RWPE1 (cell line): ENCODE results near the gene MACO1.

Source experiments
- CTCF ChIA-PET: fragments of 350-600 bp; sonication (Branson Sonifier 250); formaldehyde crosslinking; extraction: SDS; loops from one replicate; lab custom pipeline; 2021; lab: Yijun Ruan, JAX
- POLR2A ChIA-PET: fragments of 400-600 bp; formaldehyde crosslinking; extraction: SDS; loops from one replicate; lab custom pipeline; 2020; ENCODE audit warnings: antibody characterized with exemption; ENCODE audit not compliant: low non-redundant PET; lab: Yijun Ruan, JAX
- DNase-seq: peaks from one replicate; pipeline ENCODE4 v3.0.0; 2012; ENCODE audit warnings: low spot score
- H3K27ac ChIP-seq: fragments of 450-650 bp; 2 replicates; pipeline ENCODE4 v1.5.1; 2017
- TF ChIP-seq, protein P1 (sequence below): fragments of 450-650 bp; conservative IDR thresholded peaks from 2 replicates; pipeline ENCODE4 v1.5.1; 2017; ENCODE audit warnings: low read depth, mild to moderate bottlenecking

Gene MACO1

GRCh38 chr1:25543425-25544242 is 112.9 kb downstream of the MACO1 start, which contains the start of gene LDLRAP1:
Gene LDLRAP1, plus strand, starts transcription at chr1:25543606. Its CDS starts 93 bp downstream, at chr1:25543699.
- DNase-seq: peak; percentile 88
- H3K27ac ChIP-seq: peak within 1 kb of the TSS; percentile 75
- CTCF ChIA-PET: interaction anchor here (0.7 kb wide), 1 partner anchor 11 kb away, joined by 4 read pairs; no protein-coding TSS in a partner anchor
- POLR2A ChIA-PET: interaction anchor here (0.7 kb wide), 1 partner anchor 21 kb away, joined by 4 read pairs; no protein-coding TSS in a partner anchor
- TF ChIP-seq, protein P1, sequence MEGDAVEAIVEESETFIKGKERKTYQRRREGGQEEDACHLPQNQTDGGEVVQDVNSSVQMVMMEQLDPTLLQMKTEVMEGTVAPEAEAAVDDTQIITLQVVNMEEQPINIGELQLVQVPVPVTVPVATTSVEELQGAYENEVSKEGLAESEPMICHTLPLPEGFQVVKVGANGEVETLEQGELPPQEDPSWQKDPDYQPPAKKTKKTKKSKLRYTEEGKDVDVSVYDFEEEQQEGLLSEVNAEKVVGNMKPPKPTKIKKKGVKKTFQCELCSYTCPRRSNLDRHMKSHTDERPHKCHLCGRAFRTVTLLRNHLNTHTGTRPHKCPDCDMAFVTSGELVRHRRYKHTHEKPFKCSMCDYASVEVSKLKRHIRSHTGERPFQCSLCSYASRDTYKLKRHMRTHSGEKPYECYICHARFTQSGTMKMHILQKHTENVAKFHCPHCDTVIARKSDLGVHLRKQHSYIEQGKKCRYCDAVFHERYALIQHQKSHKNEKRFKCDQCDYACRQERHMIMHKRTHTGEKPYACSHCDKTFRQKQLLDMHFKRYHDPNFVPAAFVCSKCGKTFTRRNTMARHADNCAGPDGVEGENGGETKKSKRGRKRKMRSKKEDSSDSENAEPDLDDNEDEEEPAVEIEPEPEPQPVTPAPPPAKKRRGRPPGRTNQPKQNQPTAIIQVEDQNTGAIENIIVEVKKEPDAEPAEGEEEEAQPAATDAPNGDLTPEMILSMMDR: no peak

DNA sequence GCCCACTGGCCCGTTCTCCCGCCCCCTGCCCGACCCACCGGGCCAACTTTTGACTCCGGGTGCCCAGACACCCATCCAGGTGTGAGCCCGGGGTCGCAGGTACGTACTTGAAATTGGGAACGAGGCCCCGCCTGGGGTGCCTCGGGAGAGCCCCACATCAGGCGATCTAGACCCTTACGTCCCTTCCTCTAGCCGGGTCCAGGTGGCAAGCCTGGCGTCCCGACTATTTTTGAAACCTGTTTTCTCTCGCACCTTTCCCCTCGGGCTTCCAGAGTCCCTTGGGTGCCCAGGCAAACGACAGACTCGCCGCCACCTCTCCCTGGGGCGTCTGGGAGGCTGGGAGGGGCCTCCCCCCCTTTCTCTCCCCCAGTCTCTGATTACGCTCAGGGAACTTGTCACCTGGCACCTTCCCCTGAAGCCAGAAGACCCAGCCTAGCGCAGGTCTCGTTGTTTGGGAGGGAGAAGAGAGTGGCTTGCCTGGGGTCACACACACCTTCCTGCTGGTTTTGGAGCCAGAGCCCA is 113.6 kb downstream of the MACO1 start:
- POLR2A ChIA-PET: interaction anchor here (0.6 to 0.7 kb wide), 3 partner anchors 13 to 994 kb away, joined by 3 to 4 read pairs (median 4); no protein-coding TSS in a partner anchor
- CTCF ChIA-PET: no interaction called here
- TF ChIP-seq, protein P1: no peak
- peak overlapping the region; percentile 75 for H3K27ac ChIP-seq
- DNase-seq: no peak

DNA sequence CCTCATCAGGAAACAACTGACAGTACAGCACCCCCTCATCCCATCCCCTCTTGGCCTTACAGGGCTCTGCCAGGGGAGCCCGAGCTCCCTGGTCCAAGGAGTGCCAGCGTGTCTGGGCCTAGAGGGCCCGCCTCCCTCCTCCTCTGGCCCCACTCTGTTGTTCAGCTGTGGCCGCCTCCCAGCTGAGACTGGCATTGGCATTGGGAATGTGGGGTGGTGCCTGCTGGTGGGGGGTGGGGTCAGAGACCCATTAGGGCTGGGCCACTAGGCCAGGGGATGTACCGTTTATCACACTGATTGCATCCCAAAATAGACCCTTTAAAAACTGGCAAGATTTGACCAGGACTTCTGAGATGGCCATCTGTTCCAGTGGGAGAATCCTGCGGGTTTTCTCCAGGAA is 114.1 kb downstream of the MACO1 start:
- TF ChIP-seq, protein P1: no peak
- no peak for DNase-seq
- POLR2A ChIA-PET: interaction anchor here (0.6 kb wide), 3 partner anchors 13 to 994 kb away, joined by 3 to 4 read pairs (median 3); no protein-coding TSS in a partner anchor
- CTCF ChIA-PET: no interaction called here
- H3K27ac ChIP-seq: peak overlapping the region; percentile 75

DNA sequence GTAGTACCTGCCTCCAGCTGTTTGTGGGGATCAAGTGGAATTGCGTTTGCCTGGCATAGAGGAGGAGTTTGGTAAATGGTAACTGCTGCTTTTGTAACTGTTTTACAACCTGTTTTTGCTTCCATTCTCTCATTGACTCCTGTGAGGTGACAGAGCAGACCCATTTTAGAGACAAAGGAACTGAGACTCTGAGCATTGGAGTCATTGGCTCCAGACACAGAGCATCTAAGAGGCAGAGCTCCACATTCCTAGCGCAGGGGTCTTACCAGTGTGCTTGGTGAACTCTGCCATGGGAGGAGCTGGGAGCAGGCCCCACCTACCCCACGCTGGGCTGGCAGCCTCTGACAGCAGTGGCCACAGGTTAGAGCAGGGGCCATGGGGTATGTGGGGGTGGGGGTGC is 115.1 kb downstream of the MACO1 start:
- H3K27ac ChIP-seq: peak overlapping the region; percentile 75
- DNase-seq: no peak
- CTCF ChIA-PET: interaction anchor here (0.5 kb wide), 2 partner anchors 162 to 264 kb away, joined by 4 to 5 read pairs; no protein-coding TSS in a partner anchor
- TF ChIP-seq, protein P1: no peak
- POLR2A ChIA-PET: no interaction called here

DNA sequence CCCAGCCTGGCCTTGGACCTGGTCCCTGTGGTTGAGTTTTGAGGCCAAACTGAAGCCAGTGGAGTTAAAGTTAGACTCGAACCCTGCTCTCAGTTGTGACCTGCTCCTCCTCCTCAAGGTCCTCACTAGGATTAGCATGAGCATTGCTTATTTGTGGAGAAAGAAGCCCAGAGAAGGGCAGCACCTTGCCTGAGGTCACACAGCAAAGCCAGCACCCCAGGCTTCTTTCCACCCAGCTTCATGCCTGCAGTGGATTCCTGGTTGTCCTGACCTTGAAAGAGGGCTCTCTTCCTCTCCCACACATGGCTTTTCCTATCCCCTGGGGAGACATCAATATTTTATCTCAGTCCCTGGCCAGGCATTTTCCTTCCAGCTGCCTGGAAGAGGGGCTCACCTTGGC is 115.5 kb downstream of the MACO1 start:
- POLR2A ChIA-PET: no interaction called here
- CTCF ChIA-PET: interaction anchor here (0.5 to 0.6 kb wide), 3 partner anchors 161 to 858 kb away, joined by 4 to 5 read pairs (median 5); no protein-coding TSS in a partner anchor
- H3K27ac ChIP-seq: peak overlapping the region; percentile 75
- DNase-seq: no peak
- TF ChIP-seq, protein P1: no peak

DNA sequence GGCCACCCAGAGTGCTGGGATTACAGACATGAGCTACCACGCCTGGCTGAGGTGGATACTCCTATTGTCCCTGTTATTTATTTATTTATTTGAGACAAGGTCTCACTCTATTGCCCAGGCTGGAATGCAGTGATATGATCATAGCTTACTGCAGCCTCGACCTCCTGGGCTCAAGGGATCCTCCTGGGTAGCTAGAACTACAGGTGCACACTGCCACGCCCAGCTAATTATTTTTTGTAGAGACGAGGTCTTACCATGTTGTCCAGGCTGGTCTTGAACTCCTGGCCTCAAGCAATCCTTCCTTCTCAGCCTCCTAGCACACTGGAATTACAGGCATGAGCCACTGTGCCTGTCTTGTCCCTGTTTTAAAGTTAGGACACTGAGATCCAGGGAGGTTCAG is 117.9 kb downstream of the MACO1 start:
- POLR2A ChIA-PET: no interaction called here
- TF ChIP-seq, protein P1: no peak
- CTCF ChIA-PET: interaction anchor here (0.8 to 1.3 kb wide), 2 partner anchors 18 to 24 kb away, joined by 3 to 4 read pairs; no protein-coding TSS in a partner anchor

More for the DNA sequence above, 117.9 kb downstream of the MACO1 start:
- DNase-seq: no peak
- 0 out of 2 replicates have a peak overlapping the region, but pooled peaks have one; percentile 74 for H3K27ac ChIP-seq
